Measurements from ENCODE around the gene SUMF2. TPM values are rescaled to one million over a fixed set of nuclear protein-coding genes. Genes with fewer than 3 reads are reported as not detected.
"Not testable (repeated sequence)": the region's sequence is repeated elsewhere in the genome, so short reads cannot be mapped to it uniquely, and the experiment has no call there.

SUMF2 gene
- total RNA-seq, 1 experiment from 2014 or later = 173 TPM

DNA sequence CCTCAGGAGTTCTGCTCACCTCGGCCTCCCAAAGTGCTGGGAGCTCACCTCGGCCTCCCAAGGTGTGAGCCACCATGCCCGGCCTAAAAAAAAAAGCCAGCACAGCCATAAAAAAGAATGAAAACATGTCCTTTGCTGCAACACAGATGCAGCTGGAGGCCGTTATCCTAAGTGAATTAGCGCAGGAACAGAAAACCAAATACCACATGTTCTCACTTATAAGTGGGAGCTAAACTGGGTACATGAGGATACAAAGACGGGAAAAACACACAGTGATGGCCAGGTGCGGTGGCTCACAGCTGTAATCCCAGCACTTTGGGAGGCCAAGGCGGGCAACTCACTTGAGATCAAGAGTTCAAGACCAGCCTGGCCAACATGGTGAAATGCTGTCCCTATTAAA lies 33.7 kb upstream of the SUMF2 start:
- ATAC-seq (no peak), DNase-seq (ENCODE audit: low read depth, low spot score) (no peak)
- no peaks in the 10 kb centered on the region for H3K9me2 ChIP-seq (ENCODE audit: insufficient read depth)
- no peak overlapping the region for H3K9ac ChIP-seq (ENCODE audit: low read length)
- no peak for TF ChIP-seq SP1 (IDR thresholded peaks at IDR 0.05; ENCODE audit: low read depth)
- no peak for TF ChIP-seq YY1 (IDR thresholded peaks at IDR 0.05; ENCODE audit: extremely low read depth, insufficient replicate concordance, low read depth, low read length)
- no peak for TF ChIP-seq SIN3A (IDR thresholded peaks at IDR 0.05; ENCODE audit: low read depth)
- TF ChIP-seq TCF7L2 (IDR thresholded peaks at IDR 0.05; ENCODE audit: borderline replicate concordance, extremely low read depth, insufficient read depth, insufficient read length) = no peak
- TF ChIP-seq POLR2AphosphoS5 (IDR thresholded peaks at IDR 0.05; ENCODE audit: low read depth, low read length) = no peak
- no peak for TF ChIP-seq ZNF274 (IDR thresholded peaks at IDR 0.05; ENCODE audit: low read depth, low read length)
- TF ChIP-seq EGR1 (IDR thresholded peaks at IDR 0.05; ENCODE audit: low read depth) = no peak
- no peak for TF ChIP-seq RAD21 (IDR thresholded peaks at IDR 0.05; ENCODE audit: low read depth)
- TF ChIP-seq POLR2A (IDR thresholded peaks at IDR 0.05; ENCODE audit: borderline replicate concordance, extremely low read depth, insufficient read depth, insufficient read length) = no peak
- TF ChIP-seq ZFX (IDR thresholded peaks at IDR 0.05) = no peak
- no peak for TF ChIP-seq SRF (IDR thresholded peaks at IDR 0.05; ENCODE audit: low read depth)
- no peak for TF ChIP-seq JUND (IDR thresholded peaks at IDR 0.05)
- TF ChIP-seq, protein P1, sequence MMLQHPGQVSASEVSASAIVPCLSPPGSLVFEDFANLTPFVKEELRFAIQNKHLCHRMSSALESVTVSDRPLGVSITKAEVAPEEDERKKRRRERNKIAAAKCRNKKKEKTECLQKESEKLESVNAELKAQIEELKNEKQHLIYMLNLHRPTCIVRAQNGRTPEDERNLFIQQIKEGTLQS (IDR thresholded peaks at IDR 0.05) = no peak
- no peak for TF ChIP-seq ELF1 (IDR thresholded peaks at IDR 0.05; ENCODE audit: borderline replicate concordance, low read depth)
- TF ChIP-seq, protein P2, sequence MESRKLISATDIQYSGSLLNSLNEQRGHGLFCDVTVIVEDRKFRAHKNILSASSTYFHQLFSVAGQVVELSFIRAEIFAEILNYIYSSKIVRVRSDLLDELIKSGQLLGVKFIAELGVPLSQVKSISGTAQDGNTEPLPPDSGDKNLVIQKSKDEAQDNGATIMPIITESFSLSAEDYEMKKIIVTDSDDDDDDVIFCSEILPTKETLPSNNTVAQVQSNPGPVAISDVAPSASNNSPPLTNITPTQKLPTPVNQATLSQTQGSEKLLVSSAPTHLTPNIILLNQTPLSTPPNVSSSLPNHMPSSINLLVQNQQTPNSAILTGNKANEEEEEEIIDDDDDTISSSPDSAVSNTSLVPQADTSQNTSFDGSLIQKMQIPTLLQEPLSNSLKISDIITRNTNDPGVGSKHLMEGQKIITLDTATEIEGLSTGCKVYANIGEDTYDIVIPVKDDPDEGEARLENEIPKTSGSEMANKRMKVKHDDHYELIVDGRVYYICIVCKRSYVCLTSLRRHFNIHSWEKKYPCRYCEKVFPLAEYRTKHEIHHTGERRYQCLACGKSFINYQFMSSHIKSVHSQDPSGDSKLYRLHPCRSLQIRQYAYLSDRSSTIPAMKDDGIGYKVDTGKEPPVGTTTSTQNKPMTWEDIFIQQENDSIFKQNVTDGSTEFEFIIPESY (IDR thresholded peaks at IDR 0.05; ENCODE audit: extremely low read depth, insufficient replicate concordance, low read length) = no peak
- no peak for TF ChIP-seq CBX3 (IDR thresholded peaks at IDR 0.05; ENCODE audit: low read depth)
- TF ChIP-seq EZH2 (IDR thresholded peaks at IDR 0.05) = no peak
- no peak for TF ChIP-seq CEBPB (IDR thresholded peaks at IDR 0.05; ENCODE audit: low read depth)
- no peak for TF ChIP-seq FOSL1 (IDR thresholded peaks at IDR 0.05; ENCODE audit: low read depth)
- CTCF ChIA-PET = no interaction called here
- peaks cover 8 to 18% of the 10 kb centered on the region in 2 experiments; a peak in 2 of 4 replicates for H3K4me1 ChIP-seq (ENCODE audit: control insufficient read depth in 1 of 2, insufficient read depth in 2 of 2, low read length in 2 of 2)
- no peaks in the 10 kb centered on the region for H3K79me2 ChIP-seq (ENCODE audit: insufficient read depth, low read length)
- no peak overlapping the region for H2AFZ ChIP-seq (ENCODE audit: low read depth, low read length, poor library complexity, severe bottlenecking)
- H4K20me1 ChIP-seq (ENCODE audit: insufficient read depth) = no peaks in the 10 kb centered on the region
- RAD21 ChIA-PET (ENCODE audit: low non-redundant PET in 1 of 2, low total read pairs in 2 of 2, uncharacterized antibody in 2 of 2, unreplicated experiment in 2 of 2) = no interaction called here
- H3K9me3 ChIP-seq (ENCODE audit: control insufficient read depth in 1 of 2, insufficient read depth in 1 of 2, low read depth in 1 of 2, low read length in 2 of 2) = no peaks in the 10 kb centered on the region
- no peak overlapping the region for H3K4me3 ChIP-seq (replicated peaks in 1 of 2; ENCODE audit: low read depth in 1 of 2, low read length in 2 of 2)
- intact Hi-C loops (cut with micrococcal nuclease) = loop anchor here (5.0 kb wide), 1 partner anchor 42 kb away; no protein-coding TSS in a partner anchor
- no TSS peak for BruUV-seq (replicated peaks)
- no peak overlapping the region for H3K4me2 ChIP-seq (ENCODE audit: low read length)
- H3K36me3 ChIP-seq (ENCODE audit: control insufficient read depth in 1 of 2, insufficient read depth in 2 of 2, low read length in 2 of 2) = peaks cover 2 to 4% of the 10 kb centered on the region in 2 experiments; a peak in 3 of 4 replicates
- H3K27ac ChIP-seq (ENCODE audit: low read depth, low read length) = no peak overlapping the region
- POLR2A ChIA-PET = no interaction called here
- H3K27me3 ChIP-seq (ENCODE audit: insufficient read depth, low read length) = no peaks in the 10 kb centered on the region

DNA sequence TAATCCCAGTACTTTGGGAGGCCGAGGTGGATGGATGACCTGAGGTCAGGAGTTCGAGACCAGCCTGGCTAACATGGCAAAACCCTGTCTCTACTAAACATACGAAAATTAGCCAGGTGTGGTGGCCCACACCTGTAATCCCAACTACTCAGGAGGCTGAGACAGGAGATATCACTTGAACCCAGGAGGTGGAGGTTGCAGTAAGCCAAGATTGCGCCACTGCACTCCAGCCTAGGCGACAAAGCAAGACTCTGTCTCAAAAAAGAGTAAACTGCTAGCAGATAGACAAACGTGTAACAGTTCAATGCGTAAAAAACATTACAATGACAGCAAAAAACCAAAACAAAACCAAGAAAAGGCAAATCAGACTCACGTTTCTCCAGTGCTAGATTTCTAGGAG lies 32.5 kb upstream of the SUMF2 start:
- H3K9ac ChIP-seq (ENCODE audit: low read length); H3K27me3 ChIP-seq (ENCODE audit: insufficient read depth, low read length); CTCF ChIA-PET; H3K27ac ChIP-seq (ENCODE audit: low read depth, low read length); H3K9me3 ChIP-seq (ENCODE audit: control insufficient read depth in 1 of 2, insufficient read depth in 1 of 2, low read depth in 1 of 2, low read length in 2 of 2); POLR2A ChIA-PET; H3K79me2 ChIP-seq (ENCODE audit: insufficient read depth, low read length); H3K4me2 ChIP-seq (ENCODE audit: low read length); H3K4me3 ChIP-seq (replicated peaks in 1 of 2; ENCODE audit: low read depth in 1 of 2, low read length in 2 of 2); H4K20me1 ChIP-seq (ENCODE audit: insufficient read depth); H2AFZ ChIP-seq (ENCODE audit: low read depth, low read length, poor library complexity, severe bottlenecking); H3K9me2 ChIP-seq (ENCODE audit: insufficient read depth); ATAC-seq; RAD21 ChIA-PET (ENCODE audit: low non-redundant PET in 1 of 2, low total read pairs in 2 of 2, uncharacterized antibody in 2 of 2, unreplicated experiment in 2 of 2); H3K36me3 ChIP-seq (ENCODE audit: control insufficient read depth in 1 of 2, insufficient read depth in 2 of 2, low read length in 2 of 2); DNase-seq (ENCODE audit: low read depth, low spot score); BruUV-seq (replicated peaks): not testable (repeated sequence)
- H3K4me1 ChIP-seq (ENCODE audit: control insufficient read depth in 1 of 2, insufficient read depth in 2 of 2, low read length in 2 of 2) = peaks cover 8 to 18% of the 10 kb centered on the region in 2 experiments; a peak in 2 of 4 replicates
- intact Hi-C loops (cut with micrococcal nuclease) = loop anchor here (5.0 kb wide), 1 partner anchor 41 kb away; no protein-coding TSS in a partner anchor
